EH (cell line): ENCODE data around the gene ACMSD.
A peak's percentile ranks its signal among the peaks of the same experiment; 100 is the strongest.
"Not testable (repeated sequence)": the region's sequence is repeated elsewhere in the genome, so short reads cannot be mapped to it uniquely, and the experiment has no call there.

Experiments
- DNase-seq: peaks from one replicate; pipeline ENCODE4 v3.0.0-alpha.2; 2015; ENCODE audit warnings: low read depth

ACMSD gene

GRCh38 chr2:134907441-134908116 is 69.2 kb downstream of the ACMSD start:
- DNase-seq = not testable (repeated sequence)

GRCh38 chr2:134910763-134911399 is 72.5 kb downstream of the ACMSD start:
- no peak for DNase-seq

GRCh38 chr2:134911400-134911785 is 73.0 kb downstream of the ACMSD start:
- no peak for DNase-seq

GRCh38 chr2:134912361-134912760 is 73.9 kb downstream of the ACMSD start:
- DNase-seq = peak; percentile 55

GRCh38 chr2:134917360-134917865 is 79.0 kb downstream of the ACMSD start:
- DNase-seq = no peak

GRCh38 chr2:134917888-134918525 is 79.6 kb downstream of the ACMSD start:
- no peak for DNase-seq

- peak; percentile 99 for DNase-seq
Measured at GRCh38 chr2:134918526-134919340, 80.3 kb downstream of the ACMSD start, which contains the start of gene CCNT2. CCNT2 (plus strand) TSS chr2:134918822; CDS start chr2:134918855, 33 bp downstream.

- DNase-seq = peak; percentile 49
Measured at GRCh38 chr2:134919341-134920210, 81.2 kb downstream of the ACMSD start.

- DNase-seq = no peak
Measured at GRCh38 chr2:134924912-134925311, 86.5 kb downstream of the ACMSD start.

- peak; percentile 16 for DNase-seq
Measured at GRCh38 chr2:134926231-134926931, 88.0 kb downstream of the ACMSD start.

- DNase-seq = peak; percentile 48
Measured at GRCh38 chr2:134927195-134927594, 88.8 kb downstream of the ACMSD start.

GRCh38 chr2:134932864-134933526 is 94.6 kb downstream of the ACMSD start:
- DNase-seq = no peak

- DNase-seq = no peak
Measured at GRCh38 chr2:134933732-134934131, 95.3 kb downstream of the ACMSD start.

- DNase-seq = no peak
Measured at GRCh38 chr2:134934150-134934549, 95.7 kb downstream of the ACMSD start.

GRCh38 chr2:134934641-134935040 is 96.2 kb downstream of the ACMSD start:
- DNase-seq = peak; percentile 21

- no peak for DNase-seq
Measured at GRCh38 chr2:134936691-134937090, 98.3 kb downstream of the ACMSD start.

- DNase-seq = no peak
Measured at GRCh38 chr2:134943540-134943939, 105.1 kb downstream of the ACMSD start.

GRCh38 chr2:134944975-134945374 is 106.6 kb downstream of the ACMSD start:
- no peak for DNase-seq

- no peak for DNase-seq
Measured at GRCh38 chr2:134946073-134946472, 107.7 kb downstream of the ACMSD start.
